HepG2 (cell line): ENCODE data around the gene TLCD3B. TPM values are rescaled to one million over a fixed set of nuclear protein-coding genes. Genes with fewer than 3 reads are reported as not detected.

Experiments used
- ATAC-seq: fragments of 200-7000 bp; cut with Tn5 transposase; 3 replicates; pipeline ENCODE4 v1.9.1; 2020; ENCODE audit warnings: mild to moderate bottlenecking, moderate library complexity
- BruUV-seq: library from RNA; stranded (reverse); fragments of 400-500 nt; replicated peaks from 2 replicates; lab custom pipeline; 2021; lab: Mats Ljungman, UMichigan
- CTCF ChIA-PET: fragments of 300-600 bp; formaldehyde crosslinking; extraction: SDS; loops from one replicate; lab custom pipeline; 2021; ENCODE audit warnings: low total read pairs, inconsistent platforms, low intra/inter-chr PET ratio; lab: Yijun Ruan, JAX
- POLR2A ChIA-PET: fragments of 350-600 bp; sonication (Branson Sonifier 250); formaldehyde crosslinking; loops from one replicate; lab custom pipeline; 2020; ENCODE audit warnings: antibody characterized with exemption, inconsistent platforms; lab: Yijun Ruan, JAX
- DNase-seq: peaks from one replicate; pipeline ENCODE4 v3.0.0-alpha.2; 2015; ENCODE audit warnings: low spot score
- FAIRE-seq: peaks from 3 replicates; lab custom pipeline; 2011; peaks lifted over from hg19 to GRCh38; lab: Jason Lieb, UNC
- H2AFZ ChIP-seq: one replicate; pipeline ENCODE4 v1.6.1; 2011; ENCODE audit warnings: low read length, inconsistent platforms
- H3K27ac ChIP-seq: fragments of 300-600 bp; 3 replicates; pipeline ENCODE4 v1.8.0; 2011; ENCODE audit warnings: mixed run types, mild to moderate bottlenecking, mixed read lengths, low read length, inconsistent platforms; ENCODE audit not compliant: insufficient read depth; ENCODE audit errors: extremely low read length
- H3K27me3 ChIP-seq, 2 experiments: fragments of 200-600 bp in 1 of 2; 2 replicates in 1 of 2; 3 replicates in 1 of 2; pipeline versions ENCODE4 v1.6.0 to v1.8.0; 2011; ENCODE audit warnings: low read length in 2 of 2, mild to moderate bottlenecking in 2 of 2, moderate library complexity in 2 of 2, inconsistent platforms in 1 of 2; ENCODE audit not compliant: insufficient read depth in 2 of 2, control insufficient read depth in 1 of 2
- H3K36me3 ChIP-seq, 2 experiments: fragments of 200-600 bp in 1 of 2; replicated peaks in 1 of 2; 2 replicates in 1 of 2; 3 replicates in 1 of 2; pipeline versions ENCODE4 v1.5.1 to v1.8.0; 2011; ENCODE audit warnings: low read length in 2 of 2, inconsistent platforms in 1 of 2; ENCODE audit not compliant: insufficient read depth in 2 of 2, control insufficient read depth in 1 of 2
- H3K4me1 ChIP-seq: 2 replicates; pipeline ENCODE4 v1.5.1; 2012; ENCODE audit warnings: low read length, inconsistent platforms; ENCODE audit not compliant: insufficient read depth
- H3K4me2 ChIP-seq: 2 replicates; pipeline ENCODE4 v1.6.0; 2011; ENCODE audit warnings: low read depth, low read length, inconsistent platforms
- H3K4me3 ChIP-seq, 3 experiments: fragments of 200-600 bp in 1 of 3; sonication (generic), shearing (Covaris generic) in 1 of 3; replicated peaks in 1 of 3; 2 replicates each; pipeline ENCODE4 v1.5.1; 2011 to 2016; ENCODE audit warnings: low read length in 3 of 3, inconsistent platforms in 2 of 3, low read depth in 2 of 3, mild to moderate bottlenecking in 2 of 3, control low read depth in 1 of 3, mixed read lengths in 1 of 3; ENCODE audit not compliant: insufficient read depth in 1 of 3
- H3K79me2 ChIP-seq: one replicate; pipeline ENCODE4 v1.6.1; 2011; ENCODE audit warnings: low read length, inconsistent platforms; ENCODE audit not compliant: insufficient read depth
- H3K9ac ChIP-seq: 2 replicates; pipeline ENCODE4 v1.6.0; 2011; ENCODE audit warnings: mild to moderate bottlenecking, low read depth, low read length, inconsistent platforms; ENCODE audit not compliant: insufficient read depth
- H3K9me3 ChIP-seq: 2 replicates; pipeline ENCODE4 v1.5.1; 2012; ENCODE audit warnings: mild to moderate bottlenecking, low read length
- H4K20me1 ChIP-seq: 2 replicates; pipeline ENCODE4 v1.6.0; 2011; ENCODE audit warnings: inconsistent platforms, mild to moderate bottlenecking, low read length, moderate library complexity; ENCODE audit not compliant: insufficient read depth
- AGO1 ChIP-seq: fragments of 200-400 bp; formaldehyde crosslinking; IDR thresholded peaks from 2 replicates; pipeline ENCODE4 v1.6.1; 2017; ENCODE audit warnings: mild to moderate bottlenecking, low read depth, low read length, moderate library complexity; ENCODE audit not compliant: poor library complexity, severe bottlenecking
- ATRX ChIP-seq: sonication (generic); formaldehyde crosslinking; IDR thresholded peaks from 2 replicates; pipeline ENCODE4 v1.4.0; 2020; ENCODE audit warnings: missing genetic modification reagents, borderline replicate concordance
- DNMT3B ChIP-seq: conservative IDR thresholded peaks from 2 replicates; pipeline ENCODE4 v1.6.1; 2016; ENCODE audit warnings: missing biosample characterization, control low read depth
- ERF ChIP-seq: IDR thresholded peaks from 2 replicates; pipeline ENCODE4 v1.6.1; 2018; ENCODE audit warnings: missing biosample characterization, missing genetic modification reagents
- ETV5 ChIP-seq: IDR thresholded peaks from 2 replicates; pipeline ENCODE4 v1.6.1; 2018; ENCODE audit warnings: missing biosample characterization, missing genetic modification reagents, inconsistent platforms, borderline replicate concordance
- GABPA ChIP-seq, 2 experiments: IDR thresholded peaks; 2 replicates each; pipeline ENCODE4 v1.6.1; 2011 to 2016; ENCODE audit warnings: low read depth in 2 of 2, low read length in 1 of 2, missing biosample characterization in 1 of 2, missing genetic modification characterization in 1 of 2
- ISX ChIP-seq: sonication (generic); formaldehyde crosslinking; conservative IDR thresholded peaks from 2 replicates; pipeline ENCODE4 v1.5.0; 2020; ENCODE audit warnings: missing genetic modification reagents
- JUND ChIP-seq: sonication (generic); formaldehyde crosslinking; IDR thresholded peaks from 2 replicates; pipeline ENCODE4 v1.8.0; 2022; ENCODE audit warnings: mild to moderate bottlenecking, missing genetic modification reagents
- KLF12 ChIP-seq: sonication (generic); formaldehyde crosslinking; IDR thresholded peaks from 2 replicates; pipeline ENCODE4 v1.4.0; 2020; ENCODE audit warnings: missing genetic modification reagents, borderline replicate concordance
- NFYB ChIP-seq: sonication (generic); formaldehyde crosslinking; IDR thresholded peaks from 2 replicates; pipeline ENCODE4 v1.4.0; 2020; ENCODE audit warnings: missing genetic modification reagents
- PPARG ChIP-seq: conservative IDR thresholded peaks from 2 replicates; pipeline ENCODE4 v1.6.1; 2016; ENCODE audit warnings: missing biosample characterization, missing genetic modification reagents
- ZBTB21 ChIP-seq: sonication (generic); formaldehyde crosslinking; IDR thresholded peaks from 2 replicates; pipeline ENCODE4 v1.4.0; 2020; ENCODE audit warnings: missing genetic modification reagents
- ZIK1 ChIP-seq: sonication (generic); formaldehyde crosslinking; IDR thresholded peaks from 2 replicates; pipeline ENCODE4 v1.5.0; 2020; ENCODE audit warnings: mild to moderate bottlenecking, low read depth, missing genetic modification reagents, borderline replicate concordance
- ZNF329 ChIP-seq: sonication (generic); formaldehyde crosslinking; IDR thresholded peaks from 2 replicates; pipeline ENCODE4 v1.9.0; 2021; ENCODE audit warnings: low read depth, mild to moderate bottlenecking, missing genetic modification reagents
- ZNF766 ChIP-seq: sonication (generic); formaldehyde crosslinking; IDR thresholded peaks from 2 replicates; pipeline ENCODE4 v1.5.0; 2020; ENCODE audit warnings: missing genetic modification reagents, borderline replicate concordance
- WGBS: methylation state at CpG from one replicate; pipeline ENCODE4 v1.1.6; 2017; ENCODE audit warnings: low lambda C conversion rate; 5-methylcytosine and 5-hydroxymethylcytosine counted together
- in situ Hi-C: cut with HindIII; loops from 2 replicates; pipeline ENCODE4 v1.10.0; 2017; ENCODE audit warnings: low pct_unique_long_range_greater_than_20kb; ENCODE audit not compliant: extremely low pct_ligation_motif_present
- intact Hi-C: fragments of 100-400 bp; cut with micrococcal nuclease; formaldehyde crosslinking; loops from one replicate; pipeline ENCODE4 v1.10.0; 2022; ENCODE audit not compliant: unreplicated experiment
- polyA plus RNA-seq, 8 experiments: library from polyadenylated mRNA; depleted of rRNA in 3 of 8; stranded (reverse) in 7 of 8; unstranded in 1 of 8; fragments of >200 nt; fragmentation: Illumina TruSeq in 4 of 8; extraction: Trizol in 4 of 8; gene quantifications; 2 replicates each; pipeline versions ENCODE4 v1.2.1 to v1.2.3, GENCODE V29; 2011 to 2016; ENCODE audit warnings: low read depth in 4 of 8, missing spikeins in 1 of 8, mixed read lengths in 1 of 8; ENCODE audit not compliant: insufficient read depth in 1 of 8
- total RNA-seq, 5 experiments: library from RNA; depleted of rRNA; stranded (reverse); fragments of >200 nt; fragmentation: Illumina TruSeq; extraction: Trizol; gene quantifications; 2 replicates each; pipeline ENCODE4 v1.2.3, GENCODE V29; 2016; ENCODE audit warnings: low read depth in 1 of 5
- TF ChIP-seq, protein P1 (sequence below): sonication (generic); formaldehyde crosslinking; IDR thresholded peaks from 2 replicates; pipeline ENCODE4 v1.5.1; 2020; ENCODE audit warnings: mild to moderate bottlenecking, missing genetic modification reagents, moderate library complexity
- TF ChIP-seq, protein P2 (sequence below): sonication (generic); formaldehyde crosslinking; IDR thresholded peaks from 2 replicates; pipeline ENCODE4 v1.8.1; 2023; ENCODE audit warnings: mild to moderate bottlenecking, missing genetic modification reagents, borderline replicate concordance
- TF ChIP-seq, protein P3 (sequence below): sonication (generic); formaldehyde crosslinking; IDR thresholded peaks from 2 replicates; pipeline ENCODE4 v1.4.0; 2020; ENCODE audit warnings: missing genetic modification reagents, borderline replicate concordance

Gene TLCD3B
- total and polyA plus RNA-seq, 2 of the 13 experiments (the other 11 are each of a cell fraction or from before 2014, with no cell fraction given) = not detected

DNA sequence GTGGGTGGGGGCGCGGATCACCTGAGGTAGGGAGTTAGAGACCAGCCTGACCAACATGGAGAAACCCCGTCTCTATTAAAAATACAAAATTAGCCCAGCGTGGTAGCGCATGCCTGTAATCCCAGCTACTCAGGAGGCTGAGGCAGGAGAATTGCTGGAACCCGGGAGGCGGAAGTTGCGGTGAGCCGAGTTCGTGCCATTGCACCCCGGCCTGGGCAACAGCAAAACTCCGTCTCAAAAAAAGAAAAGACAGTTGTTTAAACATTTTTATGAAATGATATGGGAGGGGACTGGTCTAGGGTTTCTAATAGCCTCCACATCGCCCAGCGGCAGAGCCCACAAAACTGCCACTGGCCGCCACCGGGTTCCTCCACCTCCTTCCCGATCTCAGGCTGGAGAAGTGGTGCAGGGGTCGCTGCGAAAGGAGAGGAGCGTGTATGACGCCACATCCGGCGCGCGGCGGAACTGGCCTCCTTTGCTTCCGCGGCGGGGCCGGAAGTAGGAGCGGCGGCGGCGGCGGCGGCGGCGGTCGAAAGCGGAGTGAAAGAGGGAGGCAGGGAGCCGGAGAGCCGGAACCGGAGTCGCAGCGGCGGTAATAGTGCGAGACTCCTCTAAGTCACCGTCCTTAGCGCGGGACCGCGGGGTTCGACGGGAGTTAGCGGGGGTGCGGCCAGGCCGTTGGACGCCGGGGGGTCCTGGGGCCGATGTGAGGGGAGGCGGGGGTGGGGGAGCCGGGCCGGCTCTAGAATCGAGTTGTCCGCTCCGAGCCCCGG, 44.6 kb upstream of the TLCD3B start, which contains the start of gene PPP4C:
Gene PPP4C, plus strand, starts transcription at position 492 of the 773 bp plus-strand sequence. CDS start 384 bp downstream, outside the sequence.
- H3K36me3 ChIP-seq = peaks cover 14 to 40% of the 10 kb centered on the region in 2 experiments
- peaks cover 38% of the 10 kb centered on the region for H3K79me2 ChIP-seq
- peak within 1 kb of the TSS; percentile 90 for H3K9ac ChIP-seq
- peaks cover 66% of the 10 kb centered on the region for H3K4me1 ChIP-seq
- peak within 1 kb of the TSS; percentile 82 for H3K27ac ChIP-seq
- DNase-seq (peak; percentile 88), FAIRE-seq (no peak), ATAC-seq (peak; percentile 90)
- POLR2A ChIA-PET = interaction anchor here (0.9 to 4.3 kb wide), 7 partner anchors 9 to 22 kb away, joined by 3 to 100 read pairs (median 8); partner anchors contain the start of genes ALDOA, TBX6 and YPEL3
- no peaks in the 10 kb centered on the region; a peak in 1 of 5 replicates for H3K27me3 ChIP-seq
- peak within 1 kb of the TSS; percentile 81 to 98 (median 90) for H3K4me3 ChIP-seq
- BruUV-seq = TSS peak; percentile 99
- intact Hi-C loops = no loop called here
- peak within 1 kb of the TSS; percentile 91 for H3K4me2 ChIP-seq
- in situ Hi-C loops = loop anchor here (25.0 kb wide), 1 partner anchor 562 kb away; no protein-coding TSS in a partner anchor
- no peaks in the 10 kb centered on the region for H3K9me3 ChIP-seq
- H2AFZ ChIP-seq = no peak within 1 kb of the TSS
- H4K20me1 ChIP-seq = peaks cover 33% of the 10 kb centered on the region
- CTCF ChIA-PET = no interaction called here
- WGBS = 3% methylated on average over 57 of the region's 67 CpGs
- TF ChIP-seq ZIK1 (CRISPR knock-in tag) (peak; percentile 49; the same call in 1 of the 2 replicates), ISX (no peak), ETV5 (CRISPR knock-in tag) (peak; percentile 90), PPARG (CRISPR knock-in tag) (peak; percentile 92), DNMT3B (CRISPR knock-in tag) (peak; percentile 50; the same call in 1 of the 2 replicates), JUND (CRISPR knock-in tag) (no peak), GABPA (IDR thresholded peaks at IDR 0.05; ENCODE audit: low read depth, low read length) (peak; percentile 96), GABPA (CRISPR knock-in tag; IDR thresholded peaks at IDR 0.05; ENCODE audit: low read depth) (peak; percentile 95), NFYB (CRISPR knock-in tag) (0 out of 2 replicates have a peak, but pooled peaks have one; percentile 20), ZNF766 (CRISPR knock-in tag) (peak; percentile 21; the same call in 1 of the 2 replicates), KLF12 (CRISPR knock-in tag) (0 out of 2 replicates have a peak, but pooled peaks have one; percentile 27), ZBTB21 (peak; percentile 95), ATRX (no peak), AGO1 (peak; percentile 97), ERF (CRISPR knock-in tag) (peak; percentile 64; the same call in 1 of the 2 replicates), ZNF329 (peak; percentile 85; the same call in 1 of the 2 replicates)
- TF ChIP-seq, protein P1, sequence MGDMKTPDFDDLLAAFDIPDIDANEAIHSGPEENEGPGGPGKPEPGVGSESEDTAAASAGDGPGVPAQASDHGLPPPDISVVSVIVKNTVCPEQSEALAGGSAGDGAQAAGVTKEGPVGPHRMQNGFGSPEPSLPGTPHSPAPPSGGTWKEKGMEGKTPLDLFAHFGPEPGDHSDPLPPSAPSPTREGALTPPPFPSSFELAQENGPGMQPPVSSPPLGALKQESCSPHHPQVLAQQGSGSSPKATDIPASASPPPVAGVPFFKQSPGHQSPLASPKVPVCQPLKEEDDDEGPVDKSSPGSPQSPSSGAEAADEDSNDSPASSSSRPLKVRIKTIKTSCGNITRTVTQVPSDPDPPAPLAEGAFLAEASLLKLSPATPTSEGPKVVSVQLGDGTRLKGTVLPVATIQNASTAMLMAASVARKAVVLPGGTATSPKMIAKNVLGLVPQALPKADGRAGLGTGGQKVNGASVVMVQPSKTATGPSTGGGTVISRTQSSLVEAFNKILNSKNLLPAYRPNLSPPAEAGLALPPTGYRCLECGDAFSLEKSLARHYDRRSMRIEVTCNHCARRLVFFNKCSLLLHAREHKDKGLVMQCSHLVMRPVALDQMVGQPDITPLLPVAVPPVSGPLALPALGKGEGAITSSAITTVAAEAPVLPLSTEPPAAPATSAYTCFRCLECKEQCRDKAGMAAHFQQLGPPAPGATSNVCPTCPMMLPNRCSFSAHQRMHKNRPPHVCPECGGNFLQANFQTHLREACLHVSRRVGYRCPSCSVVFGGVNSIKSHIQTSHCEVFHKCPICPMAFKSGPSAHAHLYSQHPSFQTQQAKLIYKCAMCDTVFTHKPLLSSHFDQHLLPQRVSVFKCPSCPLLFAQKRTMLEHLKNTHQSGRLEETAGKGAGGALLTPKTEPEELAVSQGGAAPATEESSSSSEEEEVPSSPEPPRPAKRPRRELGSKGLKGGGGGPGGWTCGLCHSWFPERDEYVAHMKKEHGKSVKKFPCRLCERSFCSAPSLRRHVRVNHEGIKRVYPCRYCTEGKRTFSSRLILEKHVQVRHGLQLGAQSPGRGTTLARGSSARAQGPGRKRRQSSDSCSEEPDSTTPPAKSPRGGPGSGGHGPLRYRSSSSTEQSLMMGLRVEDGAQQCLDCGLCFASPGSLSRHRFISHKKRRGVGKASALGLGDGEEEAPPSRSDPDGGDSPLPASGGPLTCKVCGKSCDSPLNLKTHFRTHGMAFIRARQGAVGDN (CRISPR knock-in tag) = peak; percentile 91
- TF ChIP-seq, protein P2, sequence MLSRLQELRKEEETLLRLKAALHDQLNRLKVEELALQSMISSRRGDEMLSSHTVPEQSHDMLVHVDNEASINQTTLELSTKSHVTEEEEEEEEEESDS (CRISPR knock-in tag) = peak; percentile 81; the same call in 1 of the 2 replicates
- TF ChIP-seq, protein P3, sequence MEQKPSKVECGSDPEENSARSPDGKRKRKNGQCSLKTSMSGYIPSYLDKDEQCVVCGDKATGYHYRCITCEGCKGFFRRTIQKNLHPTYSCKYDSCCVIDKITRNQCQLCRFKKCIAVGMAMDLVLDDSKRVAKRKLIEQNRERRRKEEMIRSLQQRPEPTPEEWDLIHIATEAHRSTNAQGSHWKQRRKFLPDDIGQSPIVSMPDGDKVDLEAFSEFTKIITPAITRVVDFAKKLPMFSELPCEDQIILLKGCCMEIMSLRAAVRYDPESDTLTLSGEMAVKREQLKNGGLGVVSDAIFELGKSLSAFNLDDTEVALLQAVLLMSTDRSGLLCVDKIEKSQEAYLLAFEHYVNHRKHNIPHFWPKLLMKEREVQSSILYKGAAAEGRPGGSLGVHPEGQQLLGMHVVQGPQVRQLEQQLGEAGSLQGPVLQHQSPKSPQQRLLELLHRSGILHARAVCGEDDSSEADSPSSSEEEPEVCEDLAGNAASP = no peak
